Kidney epithelial cell (primary cell): ENCODE data around the gene UBASH3B. TPM values are rescaled to one million over a fixed set of nuclear protein-coding genes. Genes with fewer than 3 reads are reported as not detected.

Experiments used
- DNase-seq: peaks from one replicate; pipeline ENCODE4 v3.0.0-alpha.2; 2010; ENCODE audit warnings: low read depth
- H3K27me3 ChIP-seq: 2 replicates; pipeline ENCODE4 v1.6.0; 2011; ENCODE audit warnings: low read length; ENCODE audit not compliant: control insufficient read depth, insufficient read depth
- H3K36me3 ChIP-seq: 2 replicates; pipeline ENCODE4 v1.5.1; 2011; ENCODE audit warnings: low read length; ENCODE audit not compliant: control insufficient read depth, insufficient read depth
- H3K4me3 ChIP-seq: 2 replicates; pipeline ENCODE4 v1.5.1; 2011; ENCODE audit warnings: low read depth, mild to moderate bottlenecking, control low read depth, low read length
- CTCF ChIP-seq: IDR thresholded peaks from 2 replicates; pipeline ENCODE4 v1.5.1; 2011; ENCODE audit warnings: mild to moderate bottlenecking, moderate library complexity, low read length, control low read depth, inconsistent platforms; ENCODE audit not compliant: insufficient read depth, poor library complexity, severe bottlenecking
- total RNA-seq: library from RNA; depleted of rRNA; stranded (reverse); fragments of >200 nt; gene quantifications from 2 replicates; pipeline ENCODE4 v1.2.3, GENCODE V29; 2015

The UBASH3B gene
- total RNA-seq, 1 donor from 2014 or later, result 32.0 TPM

DNA sequence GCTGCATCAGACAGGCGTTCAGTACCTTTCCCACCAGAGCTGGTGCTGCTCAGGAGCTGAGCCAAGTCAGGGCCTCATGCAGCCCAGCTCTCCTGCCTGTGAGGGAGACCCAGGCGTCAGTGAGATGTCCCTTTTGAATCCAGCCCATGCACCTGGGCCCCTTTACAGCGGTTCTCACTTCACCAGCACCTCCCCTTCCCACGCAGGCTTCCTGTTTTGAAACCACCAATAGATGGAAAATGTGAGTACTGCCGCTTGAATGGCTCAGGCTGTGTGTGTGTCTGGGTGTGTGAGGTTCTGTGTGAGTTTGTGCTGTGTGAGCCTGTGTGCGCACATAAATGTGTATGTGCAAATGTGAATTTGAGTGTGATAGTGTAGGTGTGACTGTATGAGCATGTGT lies 88.4 kb downstream of the UBASH3B start:
- H3K4me3 ChIP-seq, result no peak overlapping the region
- no peaks in the 10 kb centered on the region for H3K27me3 ChIP-seq
- no peak for DNase-seq
- TF ChIP-seq CTCF, result no peak
- no peaks in the 10 kb centered on the region for H3K36me3 ChIP-seq

DNA sequence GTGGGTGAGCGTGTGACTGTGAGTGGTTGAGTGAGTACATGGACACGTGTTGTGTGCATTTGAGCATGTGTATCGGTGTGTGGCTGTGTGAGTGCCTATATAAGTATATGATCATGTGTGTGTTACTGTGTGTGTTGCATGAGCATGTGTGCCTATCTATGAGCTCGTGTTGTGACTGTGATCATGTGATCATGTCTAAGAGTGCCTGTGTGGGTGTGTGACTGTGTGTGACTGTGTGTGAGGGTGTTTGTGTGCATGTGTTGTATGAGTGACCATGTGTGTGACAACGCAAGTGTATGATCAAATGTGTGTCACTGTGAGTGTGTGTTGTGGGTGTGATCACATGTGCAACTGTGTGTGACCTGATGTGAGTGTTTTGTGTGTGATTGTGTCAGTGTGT lies 88.8 kb downstream of the UBASH3B start:
- DNase-seq, result no peak
- no peaks in the 10 kb centered on the region for H3K36me3 ChIP-seq
- no peak for TF ChIP-seq CTCF
- no peaks in the 10 kb centered on the region for H3K27me3 ChIP-seq
- H3K4me3 ChIP-seq, result no peak overlapping the region

GRCh38 chr11:122745111-122745510 lies 89.6 kb downstream of the UBASH3B start:
- H3K36me3 ChIP-seq, result no peaks in the 10 kb centered on the region

DNA sequence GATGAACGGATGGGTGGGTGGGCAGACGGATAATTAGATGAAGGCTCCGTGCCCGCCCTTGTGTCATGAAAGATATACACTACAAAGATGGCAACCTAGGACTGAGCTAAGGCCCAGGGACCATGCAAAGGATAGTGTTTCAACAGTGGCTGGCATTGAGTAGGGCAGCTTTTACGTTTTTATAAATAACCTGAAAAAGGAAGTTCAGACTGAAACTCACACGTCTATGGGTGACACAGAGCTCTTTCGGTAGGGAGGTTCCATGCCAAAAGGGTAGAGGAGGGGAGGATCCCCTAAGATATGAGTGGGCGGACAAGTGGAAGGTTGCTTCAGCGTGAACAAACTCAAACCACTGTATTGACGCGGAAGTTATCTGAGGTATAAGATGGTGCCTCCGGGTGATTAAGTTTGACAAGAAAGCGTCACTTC lies 90.5 kb downstream of the UBASH3B start:
- Histone ChIP-seq H3K27me3 (no peaks in the 10 kb centered on the region), H3K36me3 (no peaks in the 10 kb centered on the region), H3K4me3 (no peak overlapping the region)
- DNase-seq, result no peak
- no peak for TF ChIP-seq CTCF

More at GRCh38 chr11:122745111-122745510, 89.6 kb downstream of the UBASH3B start:
- Histone ChIP-seq H3K27me3 (no peaks in the 10 kb centered on the region), H3K4me3 (no peak overlapping the region)
- TF ChIP-seq CTCF, result no peak
- DNase-seq, result no peak

DNA sequence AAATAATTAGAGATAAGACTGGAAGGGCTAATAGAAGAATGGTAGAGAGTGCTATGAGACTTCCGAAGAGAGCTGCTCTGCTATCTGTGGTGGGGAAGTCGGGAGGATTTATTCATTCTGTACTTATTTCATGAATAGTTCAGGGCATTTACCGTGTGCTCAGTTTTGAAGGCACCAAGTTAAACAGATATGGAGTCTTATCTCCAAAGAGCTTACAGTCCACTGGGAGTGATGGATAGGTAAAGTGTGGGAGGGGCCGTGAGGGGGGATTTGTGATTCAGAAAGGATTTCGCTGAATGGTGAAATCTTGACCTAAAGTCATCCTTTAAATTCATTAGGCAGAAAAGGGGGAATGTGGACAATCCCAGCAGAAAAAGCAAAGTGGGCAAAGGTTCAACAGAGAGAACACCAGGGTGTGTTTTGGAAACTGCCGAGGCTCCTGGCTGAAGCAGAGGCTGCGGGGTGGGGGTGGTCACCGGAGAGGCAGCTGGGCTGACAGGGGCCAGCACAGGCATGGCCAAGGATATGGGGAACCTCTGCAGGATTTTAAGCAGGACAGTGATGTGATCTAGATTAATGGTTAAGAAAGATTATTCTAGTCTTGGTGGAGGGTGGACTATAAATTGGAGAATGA lies 91.2 kb downstream of the UBASH3B start:
- no peak for TF ChIP-seq CTCF
- H3K27me3 ChIP-seq, result no peaks in the 10 kb centered on the region
- no peak for DNase-seq
- no peaks in the 10 kb centered on the region for H3K36me3 ChIP-seq
- H3K4me3 ChIP-seq, result no peak overlapping the region

GRCh38 chr11:122747351-122747781 lies 91.8 kb downstream of the UBASH3B start:
- Histone ChIP-seq H3K36me3 (no peaks in the 10 kb centered on the region), H3K4me3 (no peak overlapping the region), H3K27me3 (no peaks in the 10 kb centered on the region)
- TF ChIP-seq CTCF, result no peak
- DNase-seq, result no peak
